ENCODE data around the gene CFAP45. TPM values are rescaled to one million over a fixed set of nuclear protein-coding genes. Genes with fewer than 3 reads are reported as not detected.

The CFAP45 gene
- total and polyA plus RNA-seq, 9 of the 15 experiments (the other 6 are each of a cell fraction or from before 2014, with no cell fraction given), result 0.65 to 2.4 (median 1.5) TPM

DNA sequence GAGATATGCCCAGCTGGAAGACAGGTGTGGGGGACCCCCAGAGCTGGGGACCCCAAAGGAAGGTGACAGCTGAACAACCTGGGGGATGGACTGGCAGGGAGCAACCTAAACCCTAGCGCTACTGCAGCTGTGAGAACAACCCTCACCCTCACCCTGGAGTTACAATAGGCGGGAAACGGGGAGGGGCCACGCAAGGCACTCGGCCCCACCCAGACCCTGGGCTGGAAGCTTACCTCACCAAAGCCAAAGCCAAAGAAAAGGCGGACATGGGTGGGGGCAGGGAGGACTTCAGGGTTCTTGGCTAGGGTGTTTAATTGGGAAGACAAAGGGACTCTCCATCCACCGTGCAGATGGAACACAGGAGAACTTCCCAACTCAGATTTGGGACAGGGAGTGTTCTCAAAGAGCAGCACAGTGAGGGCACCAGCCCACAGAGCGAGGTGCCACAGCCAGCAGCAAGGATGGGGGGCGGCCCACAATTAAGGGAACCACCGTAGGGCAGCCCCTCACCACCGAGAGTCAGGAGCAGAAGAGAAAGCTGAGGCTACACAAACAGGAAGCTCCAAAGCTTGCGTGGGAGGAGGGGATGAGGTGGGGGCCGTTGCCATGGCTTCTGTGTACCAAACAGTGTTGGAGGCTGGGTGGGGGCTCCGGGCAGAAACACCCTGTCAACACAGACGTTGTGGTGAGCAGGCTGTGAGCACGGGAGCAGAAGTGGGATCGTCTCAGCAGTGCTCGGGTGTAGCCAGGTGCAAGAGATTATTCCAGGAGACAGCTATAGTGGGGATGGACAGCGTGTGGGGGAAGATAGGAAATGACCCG, 23.4 kb upstream of the CFAP45 start (continued):
- TF ChIP-seq HMBOX1 (IDR thresholded peaks at IDR 0.05) (no peak), POLR2G (IDR thresholded peaks at IDR 0.05; ENCODE audit: low read depth, low read length) (peak; percentile 64), SRSF7 (optimal IDR thresholded peaks at IDR 0.05; ENCODE audit: low read depth, low read length) (no peak), TBP (optimal IDR thresholded peaks at IDR 0.05; ENCODE audit: low read depth, low read length) (peak; percentile 82), ZNF23 (CRISPR knock-in tag; IDR thresholded peaks at IDR 0.05) (no peak), ZNF77 (CRISPR knock-in tag; IDR thresholded peaks at IDR 0.05) (no peak), PRPF4 (IDR thresholded peaks at IDR 0.05; ENCODE audit: insufficient read depth, low read depth, low read length, poor library complexity, severe bottlenecking) (no peak), HOXB6 (CRISPR knock-in tag; IDR thresholded peaks at IDR 0.05; ENCODE audit: borderline replicate concordance) (no peak), NFE2L1 (tag; IDR thresholded peaks at IDR 0.05; ENCODE audit: borderline replicate concordance, low read depth) (no peak), TAF9B (IDR thresholded peaks at IDR 0.05; ENCODE audit: partially characterized antibody) (peak; percentile 55), CXXC5 (CRISPR knock-in tag; IDR thresholded peaks at IDR 0.05) (peak; percentile 35), TAL1 (IDR thresholded peaks at IDR 0.05) (peak; percentile 16; the same call in 1 of the 2 replicates), ZNF121 (CRISPR knock-in tag; conservative IDR thresholded peaks at IDR 0.05) (no peak), KDM1A (IDR thresholded peaks at IDR 0.05) (0 out of 4 replicates have a peak, but pooled peaks of 1 of the 2 experiments have one; percentile 19), MTA3 (IDR thresholded peaks at IDR 0.05; ENCODE audit: borderline replicate concordance) (peak; percentile 10; the same call in 1 of the 2 replicates), USF1 (CRISPR knock-in tag; IDR thresholded peaks at IDR 0.05) (no peak), ZNF354B (CRISPR knock-in tag; IDR thresholded peaks at IDR 0.05) (no peak), NFYB (IDR thresholded peaks at IDR 0.05; ENCODE audit: extremely low read depth, insufficient read length) (no peak), YY1 (IDR thresholded peaks at IDR 0.05; ENCODE audit: borderline replicate concordance in 1 of 3, control insufficient read depth in 1 of 3, extremely low read depth in 1 of 3, insufficient read depth in 3 of 3, insufficient read length in 1 of 3, insufficient replicate concordance in 2 of 3, low read depth in 1 of 3, low read length in 2 of 3) (peak in 1 of 3 experiments; percentile 45), RBM14 (IDR thresholded peaks at IDR 0.05; ENCODE audit: borderline replicate concordance, insufficient read depth, low read depth, low read length) (no peak), ZNF695 (CRISPR knock-in tag; IDR thresholded peaks at IDR 0.05) (no peak), SMARCA4 (IDR thresholded peaks at IDR 0.05) (peak; percentile 55; the same call in 1 of the 2 replicates), MAFF (IDR thresholded peaks at IDR 0.05; ENCODE audit: low read length) (no peak)
- TF ChIP-seq, protein P1, sequence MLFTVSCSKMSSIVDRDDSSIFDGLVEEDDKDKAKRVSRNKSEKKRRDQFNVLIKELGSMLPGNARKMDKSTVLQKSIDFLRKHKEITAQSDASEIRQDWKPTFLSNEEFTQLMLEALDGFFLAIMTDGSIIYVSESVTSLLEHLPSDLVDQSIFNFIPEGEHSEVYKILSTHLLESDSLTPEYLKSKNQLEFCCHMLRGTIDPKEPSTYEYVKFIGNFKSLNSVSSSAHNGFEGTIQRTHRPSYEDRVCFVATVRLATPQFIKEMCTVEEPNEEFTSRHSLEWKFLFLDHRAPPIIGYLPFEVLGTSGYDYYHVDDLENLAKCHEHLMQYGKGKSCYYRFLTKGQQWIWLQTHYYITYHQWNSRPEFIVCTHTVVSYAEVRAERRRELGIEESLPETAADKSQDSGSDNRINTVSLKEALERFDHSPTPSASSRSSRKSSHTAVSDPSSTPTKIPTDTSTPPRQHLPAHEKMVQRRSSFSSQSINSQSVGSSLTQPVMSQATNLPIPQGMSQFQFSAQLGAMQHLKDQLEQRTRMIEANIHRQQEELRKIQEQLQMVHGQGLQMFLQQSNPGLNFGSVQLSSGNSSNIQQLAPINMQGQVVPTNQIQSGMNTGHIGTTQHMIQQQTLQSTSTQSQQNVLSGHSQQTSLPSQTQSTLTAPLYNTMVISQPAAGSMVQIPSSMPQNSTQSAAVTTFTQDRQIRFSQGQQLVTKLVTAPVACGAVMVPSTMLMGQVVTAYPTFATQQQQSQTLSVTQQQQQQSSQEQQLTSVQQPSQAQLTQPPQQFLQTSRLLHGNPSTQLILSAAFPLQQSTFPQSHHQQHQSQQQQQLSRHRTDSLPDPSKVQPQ (CRISPR knock-in tag; IDR thresholded peaks at IDR 0.05; ENCODE audit: borderline replicate concordance), result no peak

All from K562 (cell line).